ENCODE data around the gene MANSC4. TPM values are rescaled to one million over a fixed set of nuclear protein-coding genes. Genes with fewer than 3 reads are reported as not detected.

The MANSC4 gene
- total and polyA plus RNA-seq, 2 donors (not counting 3 experiments of a cell fraction or from before 2014, with no cell fraction given) = not detected

- Histone ChIP-seq H3K4me1 (ENCODE audit: control insufficient read depth, extremely low read depth, insufficient read depth, low read length) (peaks cover 10% of the 10 kb centered on the region), H4K20me1 (replicated peaks; ENCODE audit: control insufficient read depth, extremely low read depth, insufficient read depth, low read length) (no peaks in the 10 kb centered on the region), H3K36me3 (ENCODE audit: control insufficient read depth in 2 of 2, extremely low read depth in 1 of 2, insufficient read depth in 2 of 2, low read length in 2 of 2) (peaks cover 3% of the 10 kb centered on the region in 2 experiments), H3K79me2 (ENCODE audit: control insufficient read depth, insufficient read depth, low read length) (peaks cover 58% of the 10 kb centered on the region), H3K27ac (ENCODE audit: insufficient read depth, low read depth, low read length) (no peak overlapping the region), H2AFZ (ENCODE audit: low read depth, low read length) (no peak overlapping the region), H3K4me2 (ENCODE audit: insufficient read depth, low read length) (no peak overlapping the region), H3K9me1 (replicated peaks; ENCODE audit: control insufficient read depth, extremely low read depth, insufficient read depth, low read length) (no peaks in the 10 kb centered on the region), H3K9me3 (replicated peaks; ENCODE audit: control insufficient read depth, insufficient read depth, low read length) (no peaks in the 10 kb centered on the region), H3K27me3 (ENCODE audit: control insufficient read depth in 2 of 2, insufficient read depth in 2 of 2, low read length in 2 of 2) (no peaks in the 10 kb centered on the region), H3K4me3 (replicated peaks in 1 of 3; ENCODE audit: insufficient read depth in 1 of 3, low read depth in 1 of 3, low read length in 3 of 3) (no peak overlapping the region), H3K9ac (replicated peaks; ENCODE audit: extremely low read depth, insufficient read depth, low read length) (no peak overlapping the region)
- FAIRE-seq = no peak
- no peak for DNase-seq (ENCODE audit: low read depth, low spot score)
- no TSS peak for BruUV-seq (replicated peaks)
- no peak for TF ChIP-seq MYC (IDR thresholded peaks at IDR 0.05; ENCODE audit: low read depth, low read length)
- no peak for TF ChIP-seq JUN (IDR thresholded peaks at IDR 0.05; ENCODE audit: borderline replicate concordance, insufficient read depth, insufficient read length, low read depth)
- no peak for TF ChIP-seq FOS (IDR thresholded peaks at IDR 0.05; ENCODE audit: borderline replicate concordance, insufficient read depth, low read length)
- no peak for TF ChIP-seq POLR2A (IDR thresholded peaks at IDR 0.05; ENCODE audit: low read depth, low read length)
- no peak for TF ChIP-seq GATA2 (IDR thresholded peaks at IDR 0.05; ENCODE audit: insufficient read depth, insufficient read length, low read depth, low read length)
- no peak for TF ChIP-seq MAX (IDR thresholded peaks at IDR 0.05; ENCODE audit: insufficient read depth, insufficient read length)
- no peak for TF ChIP-seq CTCF (IDR thresholded peaks at IDR 0.05; ENCODE audit: extremely low read depth in 1 of 2, insufficient read depth in 1 of 2, low read depth in 1 of 2, low read length in 2 of 2)
- no peak for TF ChIP-seq POLR2AphosphoS5 (IDR thresholded peaks at IDR 0.05; ENCODE audit: insufficient read depth, low read depth, low read length)
- intact Hi-C loops (cut with micrococcal nuclease) = no loop called here
- dilution Hi-C loops (cut with MboI; ENCODE audit: extremely low pct_ligation_motif_present, low sequenced_read_pairs) = no loop called here
- CTCF ChIA-PET = interaction anchor here (1.1 to 2.1 kb wide), 3 partner anchors 11 to 52 kb away, joined by 5 to 10 read pairs (median 7); no protein-coding TSS in a partner anchor
- POLR2A ChIA-PET = no interaction called here
Measured at GRCh38 chr12:27787559-27787958, 7.5 kb upstream of the MANSC4 start.

Data from endothelial cell of umbilical vein (primary cell).